ENCODE data around the gene KCNB1. TPM values are rescaled to one million over a fixed set of nuclear protein-coding genes. Genes with fewer than 3 reads are reported as not detected.

The KCNB1 gene
- total RNA-seq, 2 donors from 2014 or later = 2.8 to 16.1 TPM

- 0% methylated on average over 42 of the region's 44 CpGs for WGBS
- DNase-seq (ENCODE audit: low spot score) = no peak
These were observed 1.2 kb upstream of the KCNB1 start for GRCh38 chr20:49483696-49484123.

GRCh38 chr20:49483018-49483695 lies 689 bp upstream of the KCNB1 start:
- no peak for DNase-seq (ENCODE audit: low spot score)
- no peaks in the 10 kb centered on the region for H3K27me3 ChIP-seq (replicated peaks; ENCODE audit: insufficient read depth)
- peaks cover 7% of the 10 kb centered on the region for H3K4me1 ChIP-seq (replicated peaks)
- WGBS = 2% methylated on average over 27 of the region's 27 CpGs
- no peaks in the 10 kb centered on the region for H3K9me3 ChIP-seq
- H3K36me3 ChIP-seq = no peaks in the 10 kb centered on the region
- peak overlapping the region; percentile 35 to 39 for H3K4me3 ChIP-seq
- TF ChIP-seq POLR2AphosphoS5 (IDR thresholded peaks at IDR 0.05) (no peak), POLR2A (IDR thresholded peaks at IDR 0.05) (no peak), CTCF (IDR thresholded peaks at IDR 0.05) (no peak)
- intact Hi-C loops (cut with DNase I) = loop anchor here (5.0 kb wide), 2 partner anchors 36 to 71 kb away; no protein-coding TSS in a partner anchor
- H3K27ac ChIP-seq = peak overlapping the region in 1 of 2 donors; percentile 56

More at GRCh38 chr20:49483696-49484123, 1.2 kb upstream of the KCNB1 start:
- no peaks in the 10 kb centered on the region for H3K27me3 ChIP-seq (replicated peaks; ENCODE audit: insufficient read depth)
- peaks cover 7% of the 10 kb centered on the region for H3K4me1 ChIP-seq (replicated peaks)
- H3K9me3 ChIP-seq = no peaks in the 10 kb centered on the region
- TF ChIP-seq CTCF (IDR thresholded peaks at IDR 0.05) (no peak), POLR2A (IDR thresholded peaks at IDR 0.05) (no peak), POLR2AphosphoS5 (IDR thresholded peaks at IDR 0.05) (no peak)
- no peaks in the 10 kb centered on the region for H3K36me3 ChIP-seq
- peak overlapping the region; percentile 35 to 39 for H3K4me3 ChIP-seq
- H3K27ac ChIP-seq = peak overlapping the region in 1 of 2 donors; percentile 56
- intact Hi-C loops (cut with DNase I) = loop anchor here (1.0 to 5.0 kb wide), 3 partner anchors 36 to 149 kb away; no protein-coding TSS in a partner anchor

- TF ChIP-seq CTCF (IDR thresholded peaks at IDR 0.05) (no peak), POLR2A (IDR thresholded peaks at IDR 0.05) (no peak), POLR2AphosphoS5 (IDR thresholded peaks at IDR 0.05) (no peak)
- H3K4me1 ChIP-seq (replicated peaks) = peaks cover 7% of the 10 kb centered on the region
- peak overlapping the region in 1 of 2 donors; percentile 4 for H3K4me3 ChIP-seq
- WGBS = 63% methylated on average over 42 of the region's 46 CpGs
- no peaks in the 10 kb centered on the region for H3K9me3 ChIP-seq
- no peaks in the 10 kb centered on the region for H3K36me3 ChIP-seq
- no peak for DNase-seq (ENCODE audit: low spot score)
- H3K27ac ChIP-seq = no peak overlapping the region
- H3K27me3 ChIP-seq (replicated peaks; ENCODE audit: insufficient read depth) = no peaks in the 10 kb centered on the region
- intact Hi-C loops (cut with DNase I) = loop anchor here (5.0 kb wide), 2 partner anchors 35 to 70 kb away; no protein-coding TSS in a partner anchor
These were observed 295 bp downstream of the KCNB1 start for GRCh38 chr20:49482173-49482572.

GRCh38 chr20:49481116-49481515 lies 1.4 kb downstream of the KCNB1 start:
- intact Hi-C loops (cut with DNase I) = loop anchor here (5.0 kb wide), 2 partner anchors 34 to 69 kb away; no protein-coding TSS in a partner anchor
- Histone ChIP-seq H3K36me3 (no peaks in the 10 kb centered on the region), H3K9me3 (no peaks in the 10 kb centered on the region), H3K4me3 (no peak overlapping the region), H3K4me1 (replicated peaks) (peaks cover 7% of the 10 kb centered on the region), H3K27me3 (replicated peaks; ENCODE audit: insufficient read depth) (no peaks in the 10 kb centered on the region), H3K27ac (no peak overlapping the region)
- no peak for TF ChIP-seq POLR2AphosphoS5 (IDR thresholded peaks at IDR 0.05)
- TF ChIP-seq CTCF (IDR thresholded peaks at IDR 0.05) = no peak
- TF ChIP-seq POLR2A (IDR thresholded peaks at IDR 0.05) = no peak
- no peak for DNase-seq (ENCODE audit: low spot score)
- WGBS = 79% methylated on average over 3 of the region's 3 CpGs

Measured in prostate gland (tissue), 2 donors.